GM12892 (cell line): ENCODE data around the gene DDOST.

ENCODE experiments used
- POLR2A ChIP-seq: IDR thresholded peaks from 2 replicates; pipeline ENCODE4 v1.6.1; 2011; ENCODE audit warnings: low read depth, low read length, control low read depth
- POLR2AphosphoS5 ChIP-seq: IDR thresholded peaks from 2 replicates; pipeline ENCODE4 v1.6.1; 2011; ENCODE audit warnings: low read depth, low read length, control low read depth
- TAF1 ChIP-seq: IDR thresholded peaks from 2 replicates; pipeline ENCODE4 v1.6.1; 2011; ENCODE audit warnings: low read depth, mild to moderate bottlenecking, control low read depth, low read length, borderline replicate concordance

DNA sequence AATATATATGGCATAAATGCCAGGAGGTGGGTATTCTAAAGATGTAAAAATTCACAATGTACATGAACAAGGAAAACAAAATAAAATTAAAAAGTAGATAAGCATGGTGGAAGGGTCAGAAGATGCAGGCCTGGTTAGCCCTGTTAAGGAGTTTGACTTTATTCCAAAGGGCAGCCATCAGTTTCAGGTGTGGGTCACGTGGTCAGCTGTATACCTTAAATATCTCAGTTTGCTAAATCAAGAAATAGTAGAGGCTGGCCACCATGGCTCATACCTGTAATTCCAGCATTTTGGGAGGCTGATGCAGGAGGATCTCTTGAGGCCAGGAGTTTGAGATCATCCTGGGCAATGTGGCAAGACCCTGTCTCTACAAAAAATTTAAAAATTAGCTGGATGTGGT, 36.5 kb downstream of the DDOST start:
- TF ChIP-seq POLR2A (no peak), POLR2AphosphoS5 (no peak), TAF1 (no peak)
